ENCODE results near the gene CFP. TPM values are rescaled to one million over a fixed set of nuclear protein-coding genes. Genes with fewer than 3 reads are reported as not detected.

CFP gene
- total and polyA plus RNA-seq, 8 donors: 4.2 to 25.4 (median 6.3) TPM

- Histone ChIP-seq H3K27me3 (no peaks in the 10 kb centered on the region), H3K9me3 (peaks cover 0 to 2% of the 10 kb centered on the region in 2 donors), H3K27ac (no peak overlapping the region), H3K4me1 (no peaks in the 10 kb centered on the region), H3K36me3 (no peaks in the 10 kb centered on the region), H3K4me3 (no peak overlapping the region)
- no peak for TF ChIP-seq CTCF (IDR thresholded peaks at IDR 0.05)
- intact Hi-C loops (cut with DNase I): no loop called here
- ATAC-seq (no peak), DNase-seq (no peak)
Measured at GRCh38 chrX:47595716-47596251, 33.9 kb downstream of the CFP start.

- H3K4me3 ChIP-seq: no peak overlapping the region
- H3K27ac ChIP-seq: no peak overlapping the region
- no peak for DNase-seq
- intact Hi-C loops (cut with DNase I): no loop called here
- no peaks in the 10 kb centered on the region for H3K4me1 ChIP-seq
- H3K9me3 ChIP-seq: peaks cover 0 to 2% of the 10 kb centered on the region in 2 donors
- H3K36me3 ChIP-seq: no peaks in the 10 kb centered on the region
- ATAC-seq: no peak
- TF ChIP-seq CTCF (IDR thresholded peaks at IDR 0.05): no peak
- no peaks in the 10 kb centered on the region for H3K27me3 ChIP-seq
Measured at GRCh38 chrX:47593522-47593921, 36.2 kb downstream of the CFP start.

- no peak overlapping the region for H3K4me3 ChIP-seq
- intact Hi-C loops (cut with DNase I): no loop called here
- no peak for ATAC-seq
- TF ChIP-seq CTCF (IDR thresholded peaks at IDR 0.05): no peak
- no peaks in the 10 kb centered on the region for H3K27me3 ChIP-seq
- no peak overlapping the region for H3K27ac ChIP-seq
- no peaks in the 10 kb centered on the region for H3K9me3 ChIP-seq
- DNase-seq: no peak
- H3K4me1 ChIP-seq: no peaks in the 10 kb centered on the region
- H3K36me3 ChIP-seq: peaks cover 0 to 6% of the 10 kb centered on the region in 2 donors
Measured at GRCh38 chrX:47590984-47591383, 38.7 kb downstream of the CFP start.

- peaks cover 0 to 19% of the 10 kb centered on the region in 2 donors for H3K36me3 ChIP-seq
- ATAC-seq (no peak), DNase-seq (no peak)
- H3K27me3 ChIP-seq: no peaks in the 10 kb centered on the region
- H3K27ac ChIP-seq: no peak overlapping the region
- intact Hi-C loops (cut with DNase I): no loop called here
- TF ChIP-seq CTCF (IDR thresholded peaks at IDR 0.05): no peak
- no peaks in the 10 kb centered on the region for H3K9me3 ChIP-seq
- peaks cover 0 to 9% of the 10 kb centered on the region in 2 donors for H3K4me1 ChIP-seq
- H3K4me3 ChIP-seq: no peak overlapping the region
Measured at GRCh38 chrX:47587906-47588735, 41.6 kb downstream of the CFP start.

DNA sequence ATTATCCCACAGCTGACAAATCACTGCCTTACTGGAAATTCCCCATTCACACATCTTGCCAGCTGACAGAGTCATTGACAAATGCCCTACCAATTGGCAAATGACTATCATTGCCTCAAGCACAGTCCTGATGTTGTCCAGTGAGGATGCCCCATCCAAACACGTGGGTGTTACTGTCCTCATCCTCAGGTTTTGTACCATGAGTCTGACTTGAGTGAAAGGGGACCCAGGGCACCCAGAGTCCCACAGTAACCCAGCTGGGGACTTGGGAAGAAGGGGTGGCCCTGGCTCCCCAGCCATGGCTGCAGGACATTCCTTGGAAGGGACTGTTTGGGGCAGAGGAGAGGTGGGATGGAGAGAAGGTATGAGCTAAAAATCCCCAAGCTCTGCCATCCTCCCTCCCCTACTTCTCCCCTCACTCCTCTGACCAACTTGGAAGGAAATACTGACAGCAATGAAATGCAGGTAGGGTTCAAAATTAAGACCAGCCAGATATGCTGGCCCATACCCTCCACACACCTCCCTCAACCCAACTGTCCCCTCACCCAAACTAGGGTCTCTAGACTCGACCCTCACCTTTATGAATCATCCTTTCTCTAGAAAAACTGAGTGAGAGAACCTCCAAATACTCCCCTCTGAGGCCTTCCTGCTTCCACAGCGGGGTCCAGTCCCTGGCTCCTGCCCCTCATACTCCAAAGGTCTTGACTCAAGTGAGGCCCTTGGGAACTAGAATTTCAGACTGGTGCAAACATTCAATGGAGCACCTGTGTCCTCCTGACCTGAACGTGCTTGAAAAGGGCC, 42.4 kb downstream of the CFP start:
- no peak for TF ChIP-seq CTCF (IDR thresholded peaks at IDR 0.05)
- no peak for DNase-seq
- H3K36me3 ChIP-seq: peaks cover 0 to 19% of the 10 kb centered on the region in 2 donors
- H3K4me1 ChIP-seq: peaks cover 0 to 9% of the 10 kb centered on the region in 2 donors
- H3K27me3 ChIP-seq: no peaks in the 10 kb centered on the region
- H3K4me3 ChIP-seq: no peak overlapping the region
- no peaks in the 10 kb centered on the region for H3K9me3 ChIP-seq
- no peak for ATAC-seq
- intact Hi-C loops (cut with DNase I): no loop called here
- no peak overlapping the region for H3K27ac ChIP-seq
